Keratinocyte (primary cell): ENCODE data around the gene U2SURP.

Experiments
- EZH2 ChIP-seq: IDR thresholded peaks from one replicate; pipeline ENCODE4 v1.6.1; 2012; ENCODE audit warnings: inconsistent platforms, mild to moderate bottlenecking, low read length, moderate library complexity
- TF ChIP-seq, protein P1 (sequence below), 3 experiments: IDR thresholded peaks in 1 of 3; conservative IDR thresholded peaks in 1 of 3; optimal IDR thresholded peaks in 1 of 3; 2 replicates in 2 of 3; 3 replicates in 1 of 3; pipeline versions ENCODE3 to v1.5.1; 2011; ENCODE audit warnings: low read length in 3 of 3, mild to moderate bottlenecking in 3 of 3, moderate library complexity in 2 of 3, control low read depth in 1 of 3, inconsistent platforms in 1 of 3; ENCODE audit not compliant: insufficient read depth in 2 of 3; ENCODE audit errors: extremely low read depth in 1 of 3

DNA sequence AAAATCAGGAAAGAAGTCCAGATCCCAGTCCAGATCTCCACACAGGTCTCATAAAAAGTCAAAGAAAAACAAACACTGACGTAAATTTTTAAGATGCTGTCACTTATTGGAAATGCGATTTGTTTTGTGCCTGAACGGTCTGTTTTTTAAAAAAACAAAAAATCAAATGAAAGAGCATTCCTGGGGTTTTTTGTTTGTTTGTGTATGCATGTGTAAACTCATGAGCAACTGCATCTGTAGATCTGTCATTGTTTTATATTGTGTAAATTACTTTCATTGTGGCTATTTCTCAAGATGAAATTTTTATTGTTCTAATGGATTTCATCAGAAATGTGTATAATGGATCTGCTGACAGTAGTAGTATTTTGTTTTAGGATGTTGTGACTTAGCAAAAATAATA is 55.0 kb downstream of the U2SURP start:
- TF ChIP-seq, protein P1, sequence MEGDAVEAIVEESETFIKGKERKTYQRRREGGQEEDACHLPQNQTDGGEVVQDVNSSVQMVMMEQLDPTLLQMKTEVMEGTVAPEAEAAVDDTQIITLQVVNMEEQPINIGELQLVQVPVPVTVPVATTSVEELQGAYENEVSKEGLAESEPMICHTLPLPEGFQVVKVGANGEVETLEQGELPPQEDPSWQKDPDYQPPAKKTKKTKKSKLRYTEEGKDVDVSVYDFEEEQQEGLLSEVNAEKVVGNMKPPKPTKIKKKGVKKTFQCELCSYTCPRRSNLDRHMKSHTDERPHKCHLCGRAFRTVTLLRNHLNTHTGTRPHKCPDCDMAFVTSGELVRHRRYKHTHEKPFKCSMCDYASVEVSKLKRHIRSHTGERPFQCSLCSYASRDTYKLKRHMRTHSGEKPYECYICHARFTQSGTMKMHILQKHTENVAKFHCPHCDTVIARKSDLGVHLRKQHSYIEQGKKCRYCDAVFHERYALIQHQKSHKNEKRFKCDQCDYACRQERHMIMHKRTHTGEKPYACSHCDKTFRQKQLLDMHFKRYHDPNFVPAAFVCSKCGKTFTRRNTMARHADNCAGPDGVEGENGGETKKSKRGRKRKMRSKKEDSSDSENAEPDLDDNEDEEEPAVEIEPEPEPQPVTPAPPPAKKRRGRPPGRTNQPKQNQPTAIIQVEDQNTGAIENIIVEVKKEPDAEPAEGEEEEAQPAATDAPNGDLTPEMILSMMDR (optimal IDR thresholded peaks at IDR 0.05 in 1 of 3, IDR thresholded peaks at IDR 0.05 in 1 of 3, conservative IDR thresholded peaks at IDR 0.05 in 1 of 3; ENCODE audit: extremely low read depth in 1 of 3, insufficient read depth in 2 of 3, low read length in 3 of 3), result no peak
- TF ChIP-seq EZH2, result no peak
